MM.1S (cell line): ENCODE data around the gene PCDHGA10.

Source experiments
- DNase-seq: peaks from one replicate; pipeline ENCODE4 v3.0.0-alpha.2; 2015
- H2AFZ ChIP-seq: fragments of 300-600 bp; sonication (generic); 2 replicates; pipeline ENCODE4 v1.6.0; 2016; ENCODE audit warnings: antibody characterized with exemption, low read length
- H3F3A ChIP-seq: fragments of 300-600 bp; sonication (generic); 2 replicates; pipeline ENCODE4 v1.6.1; 2016; ENCODE audit warnings: mild to moderate bottlenecking, antibody characterized with exemption, low read length, moderate library complexity, mixed read lengths; ENCODE audit not compliant: insufficient read depth
- H3K27ac ChIP-seq: fragments of 300-600 bp; sonication (generic); 2 replicates; pipeline ENCODE4 v1.5.1; 2016; ENCODE audit warnings: mild to moderate bottlenecking, low read length
- H3K27me3 ChIP-seq: fragments of 300-600 bp; sonication (generic); replicated peaks from 2 replicates; pipeline ENCODE4 v1.6.0; 2016; ENCODE audit warnings: low read length; ENCODE audit not compliant: insufficient read depth
- H3K36me3 ChIP-seq: fragments of 300-600 bp; sonication (generic); replicated peaks from 2 replicates; pipeline ENCODE4 v1.6.1; 2016; ENCODE audit warnings: mild to moderate bottlenecking, low read length, mixed read lengths; ENCODE audit not compliant: insufficient read depth
- H3K4me1 ChIP-seq: fragments of 300-600 bp; sonication (generic); 2 replicates; pipeline ENCODE4 v1.6.1; 2016; ENCODE audit warnings: low read length, mixed read lengths
- H3K4me2 ChIP-seq: fragments of 300-600 bp; sonication (generic); 2 replicates; pipeline ENCODE4 v1.6.0; 2016; ENCODE audit warnings: low read depth, low read length
- H3K4me3 ChIP-seq: fragments of 300-600 bp; sonication (generic); 2 replicates; pipeline ENCODE4 v1.5.1; 2016; ENCODE audit warnings: low read length, mixed read lengths
- H3K79me2 ChIP-seq: fragments of 300-600 bp; sonication (generic); 2 replicates; pipeline ENCODE4 v1.6.1; 2016; ENCODE audit warnings: mixed run types, low read length, mixed read lengths
- H3K9ac ChIP-seq: fragments of 300-600 bp; sonication (generic); 2 replicates; pipeline ENCODE4 v1.6.1; 2016; ENCODE audit warnings: low read length, mixed read lengths
- H3K9me2 ChIP-seq: fragments of 300-600 bp; sonication (generic); replicated peaks from 2 replicates; pipeline ENCODE4 v1.6.1; 2016; ENCODE audit warnings: mild to moderate bottlenecking, low read length, mixed read lengths; ENCODE audit not compliant: insufficient read depth
- H3K9me3 ChIP-seq: fragments of 300-600 bp; sonication (generic); replicated peaks from 2 replicates; pipeline ENCODE4 v1.6.1; 2016; ENCODE audit warnings: mild to moderate bottlenecking, low read length, mixed read lengths; ENCODE audit not compliant: insufficient read depth
- H4K20me1 ChIP-seq: fragments of 300-600 bp; sonication (generic); 2 replicates; pipeline ENCODE4 v1.6.1; 2016; ENCODE audit warnings: mild to moderate bottlenecking, low read length, moderate library complexity, mixed read lengths; ENCODE audit not compliant: insufficient read depth
- CTCF ChIP-seq: fragments of 300-600 bp; sonication (generic); IDR thresholded peaks from 2 replicates; pipeline ENCODE4 v1.5.1; 2016; ENCODE audit warnings: antibody characterized with exemption, low read length, mixed read lengths
- EZH2 ChIP-seq: fragments of 300-600 bp; sonication (generic); optimal IDR thresholded peaks from 2 replicates; pipeline ENCODE3; 2017; ENCODE audit warnings: low read depth, mild to moderate bottlenecking, antibody characterized with exemption, low read length, mixed read lengths
- EZH2phosphoT487 ChIP-seq: fragments of 300-600 bp; sonication (generic); IDR thresholded peaks from 2 replicates; pipeline ENCODE4 v1.6.1; 2018; ENCODE audit warnings: antibody characterized with exemption, low read length

PCDHGA10 gene

GRCh38 chr5:141412854-141413539, at the start of gene PCDHGA10:
Gene PCDHGA10, plus strand, starts transcription at chr5:141412987. Its CDS starts 189 bp downstream, at chr5:141413176.
- no peaks in the 10 kb centered on the region for H3K9me2 ChIP-seq
- peak within 1 kb of the TSS; percentile 54 for H2AFZ ChIP-seq
- no peak within 1 kb of the TSS for H3K27ac ChIP-seq
- H3F3A ChIP-seq: no peaks in the 10 kb centered on the region
- H4K20me1 ChIP-seq: no peaks in the 10 kb centered on the region
- no peak within 1 kb of the TSS for H3K9ac ChIP-seq
- DNase-seq: peak; percentile 80
- H3K4me2 ChIP-seq: peak within 1 kb of the TSS; percentile 57
- no peaks in the 10 kb centered on the region for H3K9me3 ChIP-seq
- H3K4me1 ChIP-seq: no peaks in the 10 kb centered on the region
- H3K79me2 ChIP-seq: no peaks in the 10 kb centered on the region
- H3K4me3 ChIP-seq: peak within 1 kb of the TSS; percentile 55
- H3K36me3 ChIP-seq: no peaks in the 10 kb centered on the region
- peaks cover 14% of the 10 kb centered on the region for H3K27me3 ChIP-seq
- TF ChIP-seq CTCF (peak; percentile 73), EZH2 (no peak)

GRCh38 chr5:141363952-141364660, 48.7 kb upstream of the PCDHGA10 start, which contains the start of gene PCDHGA5:
Gene PCDHGA5, plus strand, starts transcription at chr5:141364162. Its CDS starts 169 bp downstream, at chr5:141364331.
- no peak for DNase-seq
- no peaks in the 10 kb centered on the region for H3K79me2 ChIP-seq
- no peaks in the 10 kb centered on the region for H3K9me3 ChIP-seq
- H4K20me1 ChIP-seq: no peaks in the 10 kb centered on the region
- no peak within 1 kb of the TSS for H2AFZ ChIP-seq
- H3K9me2 ChIP-seq: no peaks in the 10 kb centered on the region
- H3K9ac ChIP-seq: no peak within 1 kb of the TSS
- no peaks in the 10 kb centered on the region for H3F3A ChIP-seq
- no peak within 1 kb of the TSS for H3K4me2 ChIP-seq
- H3K27ac ChIP-seq: no peak within 1 kb of the TSS
- no peak within 1 kb of the TSS for H3K4me3 ChIP-seq
- H3K27me3 ChIP-seq: no peaks in the 10 kb centered on the region; the same call in none of the 2 replicates
- no peaks in the 10 kb centered on the region for H3K36me3 ChIP-seq
- no peaks in the 10 kb centered on the region for H3K4me1 ChIP-seq
- TF ChIP-seq EZH2 (no peak), EZH2phosphoT487 (no peak), CTCF (no peak)

GRCh38 chr5:141366016-141366896, 46.5 kb upstream of the PCDHGA10 start:
- Histone ChIP-seq H3K36me3 (no peaks in the 10 kb centered on the region), H3F3A (no peaks in the 10 kb centered on the region), H2AFZ (no peak overlapping the region), H3K4me3 (no peak overlapping the region), H3K4me2 (no peak overlapping the region), H4K20me1 (no peaks in the 10 kb centered on the region), H3K9me3 (no peaks in the 10 kb centered on the region), H3K27ac (no peak overlapping the region), H3K9me2 (no peaks in the 10 kb centered on the region), H3K9ac (no peak overlapping the region), H3K27me3 (no peaks in the 10 kb centered on the region; the same call in none of the 2 replicates), H3K79me2 (no peaks in the 10 kb centered on the region), H3K4me1 (no peaks in the 10 kb centered on the region)
- TF ChIP-seq EZH2phosphoT487: no peak
- no peak for TF ChIP-seq EZH2
- no peak for TF ChIP-seq CTCF
- DNase-seq: no peak
